Measurements from ENCODE around the gene SGCA. TPM values are rescaled to one million over a fixed set of nuclear protein-coding genes. Genes with fewer than 3 reads are reported as not detected.
A peak's percentile ranks its signal among the peaks of the same experiment; 100 is the strongest.

SGCA gene
- total RNA-seq, 2 experiments from 2014 or later = not detected

GRCh38 chr17:50154604-50155003 is 11.2 kb upstream of the SGCA start:
- Histone ChIP-seq H3K27ac (ENCODE audit: low read depth in 1 of 2, low read length in 2 of 2) (no peak overlapping the region), H3K36me3 (ENCODE audit: insufficient read depth, low read length) (no peaks in the 10 kb centered on the region), H3K9me3 (ENCODE audit: control insufficient read depth in 1 of 2, insufficient read depth in 1 of 2, low read length in 2 of 2) (no peaks in the 10 kb centered on the region), H3K4me1 (ENCODE audit: insufficient read depth, low read length) (peaks cover 39% of the 10 kb centered on the region), H3K4me3 (ENCODE audit: low read length) (no peak overlapping the region), H3K27me3 (ENCODE audit: control insufficient read depth in 1 of 2, insufficient read depth in 2 of 2, low read length in 2 of 2) (no peaks in the 10 kb centered on the region)
- TF ChIP-seq, protein P1, sequence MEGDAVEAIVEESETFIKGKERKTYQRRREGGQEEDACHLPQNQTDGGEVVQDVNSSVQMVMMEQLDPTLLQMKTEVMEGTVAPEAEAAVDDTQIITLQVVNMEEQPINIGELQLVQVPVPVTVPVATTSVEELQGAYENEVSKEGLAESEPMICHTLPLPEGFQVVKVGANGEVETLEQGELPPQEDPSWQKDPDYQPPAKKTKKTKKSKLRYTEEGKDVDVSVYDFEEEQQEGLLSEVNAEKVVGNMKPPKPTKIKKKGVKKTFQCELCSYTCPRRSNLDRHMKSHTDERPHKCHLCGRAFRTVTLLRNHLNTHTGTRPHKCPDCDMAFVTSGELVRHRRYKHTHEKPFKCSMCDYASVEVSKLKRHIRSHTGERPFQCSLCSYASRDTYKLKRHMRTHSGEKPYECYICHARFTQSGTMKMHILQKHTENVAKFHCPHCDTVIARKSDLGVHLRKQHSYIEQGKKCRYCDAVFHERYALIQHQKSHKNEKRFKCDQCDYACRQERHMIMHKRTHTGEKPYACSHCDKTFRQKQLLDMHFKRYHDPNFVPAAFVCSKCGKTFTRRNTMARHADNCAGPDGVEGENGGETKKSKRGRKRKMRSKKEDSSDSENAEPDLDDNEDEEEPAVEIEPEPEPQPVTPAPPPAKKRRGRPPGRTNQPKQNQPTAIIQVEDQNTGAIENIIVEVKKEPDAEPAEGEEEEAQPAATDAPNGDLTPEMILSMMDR (IDR thresholded peaks at IDR 0.05) = no peak
- H3K9me3 Mint-ChIP-seq = no peaks in the 10 kb centered on the region
- DNase-seq (no peak), ATAC-seq (ENCODE audit: poor library complexity) (no peak)
- POLR2A ChIA-PET = no interaction called here
- peak overlapping the region; percentile 34 for H3K4me3 Mint-ChIP-seq
- H3K4me1 Mint-ChIP-seq (ENCODE audit: low read depth) = peaks cover 40% of the 10 kb centered on the region
- peaks cover 5% of the 10 kb centered on the region for H3K36me3 Mint-ChIP-seq (ENCODE audit: low read depth)
- intact Hi-C loops (cut with DNase I, micrococcal nuclease) = loop anchor here in 1 of 2 experiments (5.0 kb wide), 1 partner anchor 57 kb away; the partner anchor contains the start of gene PDK2
- H3K27me3 Mint-ChIP-seq = no peaks in the 10 kb centered on the region
- CTCF ChIA-PET = interaction anchor here (1.0 kb wide), 1 partner anchor 60 kb away, joined by 6 read pairs; no protein-coding TSS in a partner anchor
- H3K27ac Mint-ChIP-seq = peak overlapping the region; percentile 47

DNA sequence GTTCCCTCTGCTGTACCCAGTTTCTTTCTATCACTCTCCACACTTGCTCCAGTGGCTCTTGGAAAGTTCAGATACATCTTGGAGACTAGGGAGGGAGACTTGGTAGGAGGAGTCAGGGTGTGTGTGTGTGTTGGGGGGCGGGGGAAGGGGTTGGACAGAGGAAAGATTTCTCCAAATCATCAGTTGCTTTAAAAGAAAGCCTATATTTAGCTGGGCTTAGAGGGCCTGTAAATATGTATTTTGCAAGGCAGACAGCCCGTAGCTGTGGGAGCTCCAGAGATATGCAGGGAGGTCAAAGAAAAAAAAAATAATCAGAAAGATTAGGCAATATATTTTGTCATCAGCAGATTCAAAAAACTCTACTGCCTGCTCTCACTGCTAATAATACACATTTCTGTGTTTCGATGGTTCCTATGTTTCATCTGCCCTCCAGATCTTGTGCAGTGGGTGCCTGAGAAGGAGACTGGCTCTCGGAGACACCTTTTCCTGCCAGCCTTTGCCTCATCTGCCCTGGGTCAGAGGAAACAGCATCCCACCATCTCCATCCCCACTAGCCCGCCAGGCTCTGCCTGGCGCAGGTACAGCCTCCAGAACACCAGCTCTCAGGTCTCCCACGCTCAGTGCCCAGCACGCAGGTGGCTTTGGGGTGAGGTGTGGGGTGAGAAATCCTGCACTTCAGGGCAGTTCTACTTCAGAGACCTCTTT is 10.5 kb upstream of the SGCA start:
- DNase-seq (no peak), ATAC-seq (ENCODE audit: poor library complexity) (no peak)
- ChIA-PET POLR2A (no interaction called here), CTCF (interaction anchor here (1.0 kb wide), 1 partner anchor 61 kb away, joined by 6 read pairs; no protein-coding TSS in a partner anchor)
- H3K4me3 Mint-ChIP-seq = peak overlapping the region; percentile 34
- no peaks in the 10 kb centered on the region for H3K9me3 Mint-ChIP-seq
- TF ChIP-seq, protein P1 (IDR thresholded peaks at IDR 0.05) = no peak
- no peak overlapping the region for H3K27ac ChIP-seq (ENCODE audit: low read depth in 1 of 2, low read length in 2 of 2)
- no peaks in the 10 kb centered on the region for H3K27me3 ChIP-seq (ENCODE audit: control insufficient read depth in 1 of 2, insufficient read depth in 2 of 2, low read length in 2 of 2)
- intact Hi-C loops (cut with DNase I, micrococcal nuclease) = no loop called here
- H3K27me3 Mint-ChIP-seq = no peaks in the 10 kb centered on the region
- no peaks in the 10 kb centered on the region for H3K9me3 ChIP-seq (ENCODE audit: control insufficient read depth in 1 of 2, insufficient read depth in 1 of 2, low read length in 2 of 2)
- H3K4me1 ChIP-seq (ENCODE audit: insufficient read depth, low read length) = peaks cover 39% of the 10 kb centered on the region
- peak overlapping the region; percentile 47 for H3K27ac Mint-ChIP-seq
- H3K36me3 Mint-ChIP-seq (ENCODE audit: low read depth) = peaks cover 5% of the 10 kb centered on the region
- H3K36me3 ChIP-seq (ENCODE audit: insufficient read depth, low read length) = no peaks in the 10 kb centered on the region
- no peak overlapping the region for H3K4me3 ChIP-seq (ENCODE audit: low read length)
- peaks cover 47% of the 10 kb centered on the region for H3K4me1 Mint-ChIP-seq (ENCODE audit: low read depth)

GRCh38 chr17:50157891-50158290 is 7.9 kb upstream of the SGCA start:
- intact Hi-C loops (cut with DNase I, micrococcal nuclease) = no loop called here
- Histone ChIP-seq H3K9me3 (ENCODE audit: control insufficient read depth in 1 of 2, insufficient read depth in 1 of 2, low read length in 2 of 2) (no peaks in the 10 kb centered on the region), H3K36me3 (ENCODE audit: insufficient read depth, low read length) (no peaks in the 10 kb centered on the region), H3K27ac (ENCODE audit: low read depth in 1 of 2, low read length in 2 of 2) (no peak overlapping the region), H3K4me3 (ENCODE audit: low read length) (no peak overlapping the region), H3K4me1 (ENCODE audit: insufficient read depth, low read length) (peaks cover 42% of the 10 kb centered on the region), H3K27me3 (ENCODE audit: control insufficient read depth in 1 of 2, insufficient read depth in 2 of 2, low read length in 2 of 2) (no peaks in the 10 kb centered on the region)
- peak overlapping the region; percentile 17 for H3K27ac Mint-ChIP-seq
- no peak overlapping the region for H3K4me3 Mint-ChIP-seq
- H3K27me3 Mint-ChIP-seq = no peaks in the 10 kb centered on the region
- DNase-seq (peak in 2 of 14 experiments; percentile 33 to 69), ATAC-seq (ENCODE audit: poor library complexity) (no peak)
- no peaks in the 10 kb centered on the region for H3K36me3 Mint-ChIP-seq (ENCODE audit: low read depth)
- ChIA-PET POLR2A (no interaction called here), CTCF (interaction anchor here (1.0 kb wide), 1 partner anchor 64 kb away, joined by 3 read pairs; no protein-coding TSS in a partner anchor)
- peaks cover 48% of the 10 kb centered on the region for H3K4me1 Mint-ChIP-seq (ENCODE audit: low read depth)
- no peaks in the 10 kb centered on the region for H3K9me3 Mint-ChIP-seq
- TF ChIP-seq, protein P1 (IDR thresholded peaks at IDR 0.05) = no peak

Measured in CD4-positive, alpha-beta T cell (primary cell).